Inflammatory macrophage (primary cell): ENCODE data around the gene TTLL9.

Experiments
- DNase-seq, 2 donors: peaks; one replicate each; pipeline ENCODE4 v3.0.0-alpha.2; 2020 to 2022

TTLL9 gene

GRCh38 chr20:31859266-31859997 is 11.0 kb upstream of the TTLL9 start:
- no peak for DNase-seq

- DNase-seq: no peak
Observed at GRCh38 chr20:31859998-31860380, 10.4 kb upstream of the TTLL9 start.

GRCh38 chr20:31860390-31861134 is 9.9 kb upstream of the TTLL9 start:
- no peak for DNase-seq

GRCh38 chr20:31861135-31861384 is 9.4 kb upstream of the TTLL9 start:
- no peak for DNase-seq

- peak; percentile 53 to 70 for DNase-seq
Observed at GRCh38 chr20:31861385-31862156, 8.9 kb upstream of the TTLL9 start.

GRCh38 chr20:31862157-31862470 is 8.3 kb upstream of the TTLL9 start:
- DNase-seq: no peak

GRCh38 chr20:31862506-31862905 is 7.9 kb upstream of the TTLL9 start:
- no peak for DNase-seq

- no peak for DNase-seq
Observed at GRCh38 chr20:31863296-31864085, 6.9 kb upstream of the TTLL9 start.

- no peak for DNase-seq
Observed at GRCh38 chr20:31864521-31865400, 5.7 kb upstream of the TTLL9 start.

GRCh38 chr20:31866221-31866620 is 4.2 kb upstream of the TTLL9 start:
- DNase-seq: no peak

- no peak for DNase-seq
Observed at GRCh38 chr20:31868853-31869672, 1.4 kb upstream of the TTLL9 start.

- no peak for DNase-seq
Observed at GRCh38 chr20:31869673-31869941, 827 bp upstream of the TTLL9 start.

- DNase-seq: no peak
Observed at GRCh38 chr20:31870726-31871617, 538 bp downstream of the TTLL9 start.

- DNase-seq: no peak
Observed at GRCh38 chr20:31871618-31871954, 1.2 kb downstream of the TTLL9 start.

GRCh38 chr20:31872406-31872805 is 2.0 kb downstream of the TTLL9 start:
- no peak for DNase-seq

GRCh38 chr20:31875671-31876070 is 5.2 kb downstream of the TTLL9 start:
- DNase-seq: no peak

GRCh38 chr20:31877684-31878083 is 7.2 kb downstream of the TTLL9 start:
- no peak for DNase-seq

GRCh38 chr20:31879143-31879987 is 8.9 kb downstream of the TTLL9 start:
- peak; percentile 96 to 98 for DNase-seq

GRCh38 chr20:31881945-31882344 is 11.5 kb downstream of the TTLL9 start:
- no peak for DNase-seq

GRCh38 chr20:31883829-31884228 is 13.4 kb downstream of the TTLL9 start:
- no peak for DNase-seq
